Left colon (tissue), 2 donors: ENCODE results near the gene PLA2G6. TPM values are rescaled to one million over a fixed set of nuclear protein-coding genes. Genes with fewer than 3 reads are reported as not detected.

ENCODE experiments used
- ATAC-seq: fragments of 200-7000 bp; cut with Tn5 transposase; one replicate; pipeline ENCODE4 v1.9.1; 2020; ENCODE audit warnings: mild to moderate bottlenecking, moderate library complexity
- DNase-seq, 2 donors: peaks; one replicate each; pipeline ENCODE4 v3.0.0-alpha.2; 2020
- intact Hi-C, 2 donors: fragments of 100-400 bp; cut with DNase I in 1 of 2; cut with micrococcal nuclease in 1 of 2; formaldehyde crosslinking; loops; one replicate each; pipeline versions ENCODE4 v1.11.2 to v1.14.0; 2022; cut with DNase I, micrococcal nuclease
- long read RNA-seq: library from polyadenylated mRNA; unstranded; transcript quantifications from one replicate; pipeline ENCODE4 v2.0.0, GENCODE V29; 2021
- total RNA-seq, 2 donors: library from RNA; stranded (reverse); fragmentation: NEBNext Ultra II Directional; extraction: Animal tissue kit (Norgen Biotek cat#: 25700); gene quantifications; one replicate each; pipeline ENCODE4 v1.2.1, GENCODE V29; 2021
- donor health status: DM: no; HTN: no; CAD: no.
- donor health status: DM: yes; HTN: yes; CAD: no.

PLA2G6 gene
- total RNA-seq = 10 to 100 TPM; 21.2 to 24.9 TPM
- long read RNA-seq, partial matches to known transcripts = 0 of 3 reads
- long read RNA-seq, other reads (novel, unspliced or antisense) = 1 of 3 reads

- intact Hi-C loops = no loop called here
- ATAC-seq (peak; percentile 83), DNase-seq (peak; percentile 99)
Measured at GRCh38 chr22:38181453-38182200, at the start of gene PLA2G6. PLA2G6 (minus strand) TSS chr22:38181830; CDS start chr22:38169426, 12,404 bp downstream.

- DNase-seq (no peak), ATAC-seq (no peak)
- intact Hi-C loops = no loop called here
Measured at GRCh38 chr22:38230916-38231315, 49.3 kb upstream of the PLA2G6 start.

- ATAC-seq (peak; percentile 75), DNase-seq (peak; percentile 75 to 79)
- intact Hi-C loops = no loop called here
Measured at GRCh38 chr22:38230108-38230825, 48.6 kb upstream of the PLA2G6 start.

- DNase-seq = peak; percentile 75 to 84
- peak; percentile 86 for ATAC-seq
- intact Hi-C loops = no loop called here
Measured at GRCh38 chr22:38228873-38229740, 47.5 kb upstream of the PLA2G6 start.

- DNase-seq (no peak), ATAC-seq (peak; percentile 1)
- intact Hi-C loops = no loop called here
Measured at GRCh38 chr22:38228326-38228872, 46.8 kb upstream of the PLA2G6 start.

GRCh38 chr22:38226853-38227649 lies 45.4 kb upstream of the PLA2G6 start:
- DNase-seq (no peak), ATAC-seq (no peak)
- intact Hi-C loops = no loop called here

GRCh38 chr22:38223289-38223960 lies 41.8 kb upstream of the PLA2G6 start:
- intact Hi-C loops = no loop called here
- ATAC-seq (peak; percentile 8), DNase-seq (no peak)

- ATAC-seq = peak; percentile 62
- intact Hi-C loops = no loop called here
- peak; percentile 56 to 79 for DNase-seq
Measured at GRCh38 chr22:38222797-38223119, 41.1 kb upstream of the PLA2G6 start.

GRCh38 chr22:38221908-38222796 lies 40.5 kb upstream of the PLA2G6 start:
- ATAC-seq (no peak), DNase-seq (no peak)
- intact Hi-C loops = no loop called here

GRCh38 chr22:38221407-38221806 lies 39.8 kb upstream of the PLA2G6 start:
- DNase-seq (no peak), ATAC-seq (no peak)
- intact Hi-C loops = no loop called here

GRCh38 chr22:38220653-38221386 lies 39.2 kb upstream of the PLA2G6 start:
- no peak for ATAC-seq
- no peak for DNase-seq
- intact Hi-C loops = no loop called here

- intact Hi-C loops = no loop called here
- no peak for DNase-seq
- ATAC-seq = no peak
Measured at GRCh38 chr22:38220163-38220562, 38.5 kb upstream of the PLA2G6 start.

GRCh38 chr22:38219632-38220031 lies 38.0 kb upstream of the PLA2G6 start:
- ATAC-seq (no peak), DNase-seq (no peak)
- intact Hi-C loops = no loop called here

GRCh38 chr22:38218661-38219622 lies 37.3 kb upstream of the PLA2G6 start:
- intact Hi-C loops = no loop called here
- ATAC-seq (peak; percentile 75), DNase-seq (peak; percentile 77 to 89)
